Inflammatory macrophage treated with lipopolysaccharide for 4 hours (primary cell): Measurements from ENCODE around the gene ACTL7A.
A peak's percentile ranks its signal among the peaks of the same experiment; 100 is the strongest.

ENCODE experiments used
- DNase-seq: peaks from one replicate; pipeline ENCODE4 v3.0.0-alpha.2; 2020

The ACTL7A gene

GRCh38 chr9:108850293-108850897, 11.7 kb upstream of the ACTL7A start:
- peak; percentile 27 for DNase-seq

GRCh38 chr9:108851138-108851537, 10.9 kb upstream of the ACTL7A start:
- DNase-seq: no peak

GRCh38 chr9:108852079-108852478, 10.0 kb upstream of the ACTL7A start:
- no peak for DNase-seq

- no peak for DNase-seq
Measured at GRCh38 chr9:108854094-108854493, 8.0 kb upstream of the ACTL7A start.

- no peak for DNase-seq
Measured at GRCh38 chr9:108854641-108855528, 7.2 kb upstream of the ACTL7A start.

- DNase-seq: no peak
Measured at GRCh38 chr9:108855529-108855886, 6.6 kb upstream of the ACTL7A start.

- DNase-seq: no peak
Measured at GRCh38 chr9:108855888-108856287, 6.2 kb upstream of the ACTL7A start, which contains the start of gene ACTL7B. ACTL7B (minus strand) TSS chr9:108855986; CDS start chr9:108855930, 56 bp downstream.

GRCh38 chr9:108857572-108857971, 4.5 kb upstream of the ACTL7A start:
- peak; percentile 48 for DNase-seq

GRCh38 chr9:108859459-108860114, 2.5 kb upstream of the ACTL7A start:
- no peak for DNase-seq

- DNase-seq: no peak
Measured at GRCh38 chr9:108860354-108860753, 1.7 kb upstream of the ACTL7A start.

- no peak for DNase-seq
Measured at GRCh38 chr9:108860764-108861163, 1.3 kb upstream of the ACTL7A start.

- no peak for DNase-seq
Measured at GRCh38 chr9:108861464-108861863, 602 bp upstream of the ACTL7A start.

- peak; percentile 31 for DNase-seq
Measured at GRCh38 chr9:108863891-108864290, 1.8 kb downstream of the ACTL7A start.

GRCh38 chr9:108864446-108864845, 2.4 kb downstream of the ACTL7A start:
- DNase-seq: no peak

- DNase-seq: no peak
Measured at GRCh38 chr9:108865037-108865436, 3.0 kb downstream of the ACTL7A start.

- no peak for DNase-seq
Measured at GRCh38 chr9:108866001-108866420, 3.9 kb downstream of the ACTL7A start.

GRCh38 chr9:108867116-108867515, 5.0 kb downstream of the ACTL7A start:
- DNase-seq: no peak

GRCh38 chr9:108867829-108868228, 5.8 kb downstream of the ACTL7A start:
- no peak for DNase-seq

GRCh38 chr9:108869092-108869725, 7.1 kb downstream of the ACTL7A start:
- DNase-seq: no peak

GRCh38 chr9:108874058-108874788, 12.2 kb downstream of the ACTL7A start:
- DNase-seq: no peak

- no peak for DNase-seq
Measured at GRCh38 chr9:108876425-108876824, 14.4 kb downstream of the ACTL7A start.

- DNase-seq: no peak
Measured at GRCh38 chr9:108877524-108877923, 15.5 kb downstream of the ACTL7A start.
